ENCODE results near the gene EXOSC7. TPM values are rescaled to one million over a fixed set of nuclear protein-coding genes. Genes with fewer than 3 reads are reported as not detected.

Gene EXOSC7
- polyA plus RNA-seq, 3 donors from 2014 or later = 35.0 to 73.2 (median 52.2) TPM

DNA sequence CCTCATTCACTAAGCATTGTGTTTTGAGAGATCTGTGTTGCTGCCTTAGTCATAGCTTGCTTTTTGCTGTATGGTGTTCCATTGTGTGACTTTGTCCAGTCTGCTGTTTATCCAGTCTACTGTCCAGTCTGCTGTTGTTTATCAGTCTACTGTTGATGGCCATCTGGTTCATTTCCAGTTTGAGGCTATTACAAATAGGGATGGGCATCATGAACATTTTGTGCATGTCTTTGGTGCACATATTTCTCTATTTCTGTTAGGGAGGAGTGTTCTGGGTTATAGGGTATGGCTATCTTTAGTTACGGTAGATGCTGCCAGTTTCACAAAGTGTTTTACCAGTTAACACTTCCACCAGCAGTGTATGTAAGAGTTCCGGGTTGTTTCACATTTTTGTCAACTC is 27.8 kb downstream of the EXOSC7 start:
- H3K9me3 Mint-ChIP-seq = no peaks in the 10 kb centered on the region
- peak overlapping the region in 5 of 6 donors; percentile 0 to 52 (median 30) for H3K27ac Mint-ChIP-seq
- DNase-seq = no peak
- no peak overlapping the region for H3K4me3 Mint-ChIP-seq
- peaks cover 11 to 46% (median 24%) of the 10 kb centered on the region in 3 donors for H3K36me3 Mint-ChIP-seq
- peaks cover 0 to 2% (median 2%) of the 10 kb centered on the region in 3 donors for H3K27me3 Mint-ChIP-seq (ENCODE audit: low read depth in 3 of 3)
- peaks cover 26 to 32% of the 10 kb centered on the region in 2 donors for H3K4me1 Mint-ChIP-seq

DNA sequence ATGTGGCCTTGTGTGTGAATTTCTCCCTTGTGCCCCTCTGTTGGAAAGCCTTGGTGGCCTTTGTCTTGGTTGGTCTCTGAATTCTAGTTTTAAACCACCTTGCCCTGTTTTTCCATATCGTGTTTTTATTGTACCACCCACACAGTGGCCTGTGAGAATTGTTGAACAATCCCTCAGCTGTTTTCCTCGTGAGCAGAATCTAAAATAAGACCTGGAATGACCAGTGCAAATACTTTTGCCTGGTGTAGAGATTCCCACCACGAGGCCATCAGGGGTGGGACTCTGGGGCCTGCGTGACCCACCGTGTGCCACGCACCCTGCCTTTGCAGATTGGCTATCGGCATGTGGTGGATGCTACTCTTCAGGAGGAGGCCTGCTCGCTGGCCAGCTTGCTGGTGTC is 31.0 kb downstream of the EXOSC7 start:
- H3K4me3 Mint-ChIP-seq = peak overlapping the region in 2 of 5 donors; percentile 18 to 30
- DNase-seq = no peak
- peak overlapping the region in 1 of 6 donors; percentile 67 for H3K27ac Mint-ChIP-seq
- H3K4me1 Mint-ChIP-seq = peaks cover 26 to 33% of the 10 kb centered on the region in 2 donors
- peaks cover 0 to 2% (median 2%) of the 10 kb centered on the region in 3 donors for H3K27me3 Mint-ChIP-seq (ENCODE audit: low read depth in 3 of 3)
- peaks cover 22 to 46% (median 28%) of the 10 kb centered on the region in 3 donors for H3K36me3 Mint-ChIP-seq
- H3K9me3 Mint-ChIP-seq = no peaks in the 10 kb centered on the region

DNA sequence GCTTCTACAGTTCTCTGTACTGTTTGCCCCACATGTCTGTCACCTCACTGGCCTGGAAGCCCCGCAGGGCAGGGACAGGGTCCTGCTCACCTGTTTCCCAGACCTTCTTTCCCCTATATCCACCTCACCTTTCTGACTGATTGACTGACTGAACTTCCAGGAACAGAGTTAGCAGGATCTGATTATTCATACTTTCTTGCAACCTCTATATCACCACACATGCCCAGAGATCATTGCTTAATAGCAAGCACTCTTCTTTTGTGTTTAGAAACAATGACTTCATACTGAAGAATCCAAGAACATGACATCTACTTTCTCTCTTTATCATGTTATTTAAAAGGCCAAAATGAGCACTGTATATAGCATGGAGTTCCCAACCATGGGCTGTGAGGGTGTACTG is 32.1 kb downstream of the EXOSC7 start:
- H3K36me3 Mint-ChIP-seq = peaks cover 28 to 52% (median 32%) of the 10 kb centered on the region in 3 donors
- no peaks in the 10 kb centered on the region for H3K9me3 Mint-ChIP-seq
- H3K27me3 Mint-ChIP-seq (ENCODE audit: low read depth in 3 of 3) = peaks cover 0 to 2% (median 2%) of the 10 kb centered on the region in 3 donors
- peaks cover 26 to 31% of the 10 kb centered on the region in 2 donors for H3K4me1 Mint-ChIP-seq
- no peak overlapping the region for H3K4me3 Mint-ChIP-seq
- DNase-seq = no peak
- peak overlapping the region in 1 of 6 donors; percentile 42 for H3K27ac Mint-ChIP-seq

DNA sequence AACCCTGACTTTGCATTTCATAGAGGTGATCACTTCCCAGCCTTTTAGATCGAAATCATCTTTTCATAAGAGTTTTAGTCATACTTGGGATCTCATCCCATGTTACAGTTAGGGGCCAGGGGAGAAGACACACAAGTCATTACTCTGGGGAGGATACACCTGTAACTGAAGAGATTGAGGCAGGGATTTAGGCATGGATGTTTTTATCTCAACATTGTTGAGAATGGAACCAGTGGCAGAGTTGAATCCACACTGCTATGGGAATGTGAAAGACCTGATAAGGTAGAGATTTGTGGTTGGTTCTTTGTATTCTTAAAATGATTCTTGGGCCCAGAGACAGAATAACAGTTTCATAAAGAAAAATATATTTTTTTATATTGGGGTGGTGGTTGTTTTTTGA is 33.8 kb downstream of the EXOSC7 start:
- DNase-seq = no peak
- Mint-ChIP-seq H3K4me1 (peaks cover 17 to 18% of the 10 kb centered on the region in 2 donors), H3K27ac (peak overlapping the region in 1 of 6 donors; percentile 9), H3K4me3 (no peak overlapping the region), H3K9me3 (no peaks in the 10 kb centered on the region), H3K27me3 (ENCODE audit: low read depth in 3 of 3) (peaks cover 0 to 4% (median 2%) of the 10 kb centered on the region in 3 donors), H3K36me3 (peaks cover 29 to 43% (median 34%) of the 10 kb centered on the region in 3 donors)

DNA sequence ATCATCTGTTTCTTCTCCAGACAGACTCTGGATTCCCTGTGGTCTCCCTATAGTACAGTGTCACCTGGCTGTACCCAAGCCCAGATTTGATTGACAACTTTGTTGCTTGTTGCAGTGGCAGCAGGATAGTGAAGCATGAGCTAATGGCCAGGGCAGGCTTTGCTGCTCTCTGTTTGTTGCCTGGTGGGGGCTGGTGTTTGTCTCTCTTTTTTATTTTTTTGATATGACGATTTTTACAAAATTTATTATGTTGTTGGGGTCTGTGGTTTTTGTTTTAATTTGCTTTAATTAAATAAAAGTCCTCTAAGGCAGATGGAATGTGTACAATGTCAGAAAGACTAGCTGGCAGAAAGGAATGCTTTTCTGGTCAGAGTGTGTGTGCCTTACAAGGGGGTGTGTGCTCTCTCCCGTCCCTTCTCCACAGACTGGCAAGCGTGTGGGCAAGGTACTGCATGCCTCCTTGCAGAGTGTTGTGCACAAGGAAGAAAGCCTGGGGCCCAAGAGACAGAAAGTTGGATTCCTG is 34.8 kb downstream of the EXOSC7 start:
- no peak overlapping the region for H3K4me3 Mint-ChIP-seq
- peaks cover 22 to 39% (median 27%) of the 10 kb centered on the region in 3 donors for H3K36me3 Mint-ChIP-seq
- H3K4me1 Mint-ChIP-seq = peaks cover 7 to 8% of the 10 kb centered on the region in 2 donors
- H3K27me3 Mint-ChIP-seq (ENCODE audit: low read depth in 3 of 3) = peaks cover 0 to 4% (median under 1%) of the 10 kb centered on the region in 3 donors
- no peaks in the 10 kb centered on the region for H3K9me3 Mint-ChIP-seq
- no peak for DNase-seq
- no peak overlapping the region for H3K27ac Mint-ChIP-seq

DNA sequence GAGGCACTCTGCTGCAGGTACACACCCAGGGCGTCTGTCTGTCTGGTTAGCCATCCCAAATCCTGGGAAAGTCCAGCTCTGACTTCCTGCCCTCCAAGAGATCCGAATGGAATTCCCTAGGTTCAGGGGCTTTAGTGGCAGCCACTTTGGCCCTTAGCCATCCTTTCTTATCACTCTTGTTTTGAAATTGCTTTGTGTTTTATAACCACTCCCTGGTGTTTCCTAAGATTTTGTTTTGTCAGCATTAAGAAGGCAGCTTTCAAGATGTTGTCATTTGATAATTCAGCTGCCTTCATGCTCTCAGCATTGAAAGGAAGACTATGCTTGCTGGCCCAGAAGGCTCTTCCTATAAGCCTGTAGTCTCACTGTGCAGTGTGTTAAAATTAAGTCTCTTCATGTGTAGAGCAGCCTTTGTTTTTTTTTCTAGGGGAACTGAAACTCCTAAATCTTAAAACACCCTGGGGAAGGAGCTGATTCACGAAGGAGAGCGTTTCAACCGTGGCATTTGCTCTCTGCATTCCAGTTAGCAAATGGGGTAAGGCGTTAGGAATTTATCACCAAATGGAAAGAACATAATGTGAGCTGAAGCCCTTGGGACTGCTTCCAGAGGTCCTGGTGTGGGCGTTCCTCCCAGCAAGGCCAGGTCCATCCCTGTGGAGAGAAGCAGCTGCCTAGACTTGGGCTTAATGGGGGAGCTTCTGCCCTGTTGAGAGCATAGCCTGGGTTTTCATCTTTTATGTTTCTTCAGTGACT is 35.9 kb downstream of the EXOSC7 start:
- DNase-seq = no peak
- Mint-ChIP-seq H3K4me3 (no peak overlapping the region), H3K27me3 (ENCODE audit: low read depth in 3 of 3) (peaks cover 0 to 4% (median 0%) of the 10 kb centered on the region in 3 donors), H3K36me3 (peaks cover 22 to 39% (median 25%) of the 10 kb centered on the region in 3 donors), H3K9me3 (no peaks in the 10 kb centered on the region), H3K27ac (peak overlapping the region in 1 of 6 donors; percentile 10), H3K4me1 (peaks cover 3 to 6% of the 10 kb centered on the region in 2 donors)

DNA sequence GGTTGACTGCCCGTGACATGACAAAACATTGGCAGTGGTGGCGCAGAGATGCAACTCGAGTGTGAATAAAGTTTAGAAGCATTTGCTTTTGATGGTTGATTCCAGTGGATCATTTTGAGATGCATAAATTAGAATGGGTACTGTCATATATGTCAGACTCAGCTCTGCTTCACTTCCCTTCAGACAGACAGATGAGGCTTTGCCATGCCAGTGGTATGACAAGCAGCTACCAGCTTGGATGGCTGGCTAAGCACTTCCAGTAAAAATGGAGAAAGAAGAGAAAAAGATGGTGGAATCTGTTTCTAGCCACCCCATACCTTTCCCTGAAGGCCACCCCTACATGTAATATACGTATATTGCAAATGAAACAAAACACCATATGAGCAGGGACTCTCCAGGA is 36.5 kb downstream of the EXOSC7 start:
- no peaks in the 10 kb centered on the region for H3K9me3 Mint-ChIP-seq
- H3K27ac Mint-ChIP-seq = no peak overlapping the region
- H3K27me3 Mint-ChIP-seq (ENCODE audit: low read depth in 3 of 3) = peaks cover 0 to 2% (median 0%) of the 10 kb centered on the region in 3 donors
- no peak for DNase-seq
- H3K36me3 Mint-ChIP-seq = peaks cover 22 to 39% (median 23%) of the 10 kb centered on the region in 3 donors
- peaks cover 0 to 3% of the 10 kb centered on the region in 2 donors for H3K4me1 Mint-ChIP-seq
- no peak overlapping the region for H3K4me3 Mint-ChIP-seq

DNA sequence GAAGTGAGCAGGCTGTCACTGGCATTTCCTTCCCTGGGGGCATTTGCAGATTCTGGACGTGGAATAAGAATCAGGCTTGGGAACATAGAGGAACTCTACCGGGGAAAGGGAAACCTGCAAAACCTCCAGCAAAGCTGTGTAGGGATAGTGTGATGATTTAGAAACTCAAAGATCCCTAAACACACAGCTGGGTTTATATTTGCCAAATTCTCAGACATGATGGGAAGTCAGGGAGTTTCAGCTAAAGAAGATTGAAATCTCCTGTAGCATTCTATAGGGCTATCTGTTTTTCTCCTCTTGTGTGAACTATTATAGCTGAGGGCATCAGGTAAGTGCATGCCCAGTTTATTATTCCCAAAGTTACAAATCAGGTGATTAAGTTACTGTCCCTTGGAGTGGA is 40.9 kb downstream of the EXOSC7 start:
- Mint-ChIP-seq H3K9me3 (no peaks in the 10 kb centered on the region), H3K36me3 (peaks cover 6 to 25% (median 8%) of the 10 kb centered on the region in 3 donors), H3K4me3 (no peak overlapping the region), H3K27me3 (ENCODE audit: low read depth in 3 of 3) (peaks cover 0 to 2% (median 0%) of the 10 kb centered on the region in 3 donors), H3K4me1 (peaks cover 3 to 24% of the 10 kb centered on the region in 2 donors), H3K27ac (no peak overlapping the region)
- no peak for DNase-seq

DNA sequence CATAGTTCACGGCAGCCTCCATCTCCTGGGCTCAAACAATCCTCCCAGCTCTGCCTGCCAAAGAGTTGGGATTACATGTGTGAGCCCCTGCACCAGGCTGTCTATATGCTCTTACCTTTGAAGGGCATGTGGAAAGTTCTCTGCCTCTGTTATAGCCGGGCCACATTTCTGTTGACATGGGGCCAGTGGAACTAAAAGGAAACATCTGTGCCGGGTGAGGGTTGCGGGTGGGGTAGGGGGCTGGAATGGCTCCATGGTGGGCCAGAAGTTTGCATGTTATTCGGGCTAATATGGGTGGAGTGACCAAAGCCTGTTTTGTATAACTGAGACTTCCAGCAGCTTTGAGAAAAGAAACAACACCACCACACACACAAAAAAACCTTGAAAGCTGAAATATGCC is 41.8 kb downstream of the EXOSC7 start:
- H3K4me1 Mint-ChIP-seq = peaks cover 3 to 24% of the 10 kb centered on the region in 2 donors
- H3K27ac Mint-ChIP-seq = peak overlapping the region in 2 of 6 donors; percentile 1 to 22
- DNase-seq = no peak
- peaks cover 0 to 2% (median 0%) of the 10 kb centered on the region in 3 donors for H3K27me3 Mint-ChIP-seq (ENCODE audit: low read depth in 3 of 3)
- H3K36me3 Mint-ChIP-seq = peaks cover 3 to 19% (median 5%) of the 10 kb centered on the region in 3 donors
- no peaks in the 10 kb centered on the region for H3K9me3 Mint-ChIP-seq
- no peak overlapping the region for H3K4me3 Mint-ChIP-seq

DNA sequence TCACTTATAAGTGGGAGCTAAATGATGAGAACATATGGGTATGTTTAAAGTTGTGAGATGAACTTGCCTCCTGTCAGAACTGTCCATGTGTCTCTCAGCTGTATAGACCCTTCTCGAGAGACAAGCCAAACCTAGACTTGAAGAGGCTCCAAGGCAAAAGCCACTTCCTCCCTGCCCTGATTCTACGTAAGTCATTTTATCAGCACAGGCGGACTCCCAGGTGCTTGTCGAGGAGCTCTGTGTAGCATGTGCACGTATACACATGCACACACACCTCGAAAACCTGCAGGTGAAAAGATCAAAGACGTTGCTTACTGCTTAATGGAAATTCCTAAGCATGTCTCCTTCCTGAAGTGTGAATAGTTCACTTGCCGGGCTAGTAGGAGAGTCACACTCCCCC is 44.5 kb downstream of the EXOSC7 start:
- Mint-ChIP-seq H3K4me1 (peaks cover 8 to 24% of the 10 kb centered on the region in 2 donors), H3K27me3 (ENCODE audit: low read depth in 3 of 3) (peaks cover 0 to 4% (median 4%) of the 10 kb centered on the region in 3 donors), H3K9me3 (no peaks in the 10 kb centered on the region), H3K27ac (no peak overlapping the region), H3K36me3 (peaks cover 0 to 6% (median 0%) of the 10 kb centered on the region in 3 donors), H3K4me3 (no peak overlapping the region)
- DNase-seq = no peak

DNA sequence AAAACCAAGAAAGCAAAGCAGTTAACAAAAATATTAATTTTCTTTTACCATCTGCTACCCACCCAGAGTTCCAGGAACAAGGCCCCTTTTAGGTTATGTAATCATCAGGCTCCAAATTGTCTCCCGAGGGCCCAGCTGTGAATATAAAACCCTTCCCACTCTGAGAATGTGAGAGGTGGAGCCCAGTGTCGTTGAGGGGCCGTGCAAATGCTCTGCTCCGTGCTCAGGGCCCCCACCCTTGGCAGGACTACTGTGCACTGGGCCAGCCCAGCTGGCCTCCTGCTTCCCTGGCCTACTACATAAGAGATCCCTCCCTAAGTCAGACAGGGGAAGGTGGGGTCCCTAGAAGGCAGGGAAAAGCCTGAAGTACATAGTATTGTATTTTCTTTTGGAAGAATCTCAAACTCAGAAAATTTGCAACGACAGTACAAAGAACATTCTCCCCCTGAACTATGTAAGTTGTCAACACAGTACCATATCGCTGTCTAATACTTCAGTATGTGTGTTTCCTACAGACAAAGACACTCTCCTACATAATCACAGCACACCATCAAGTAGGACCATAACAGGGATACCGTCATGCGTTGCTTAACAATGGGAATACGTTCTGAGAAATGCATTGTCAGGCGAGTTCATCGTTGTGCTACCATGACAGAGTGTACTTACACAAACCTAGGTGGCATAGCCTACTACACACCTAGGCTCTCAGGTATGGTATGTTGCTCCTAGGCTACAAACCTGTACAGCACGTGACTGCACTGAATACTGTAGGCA is 45.7 kb downstream of the EXOSC7 start:
- DNase-seq = no peak
- H3K27ac Mint-ChIP-seq = no peak overlapping the region
- peaks cover 0 to 5% (median 4%) of the 10 kb centered on the region in 3 donors for H3K27me3 Mint-ChIP-seq (ENCODE audit: low read depth in 3 of 3)
- no peak overlapping the region for H3K4me3 Mint-ChIP-seq
- H3K9me3 Mint-ChIP-seq = no peaks in the 10 kb centered on the region
- H3K36me3 Mint-ChIP-seq = peaks cover 0 to 6% (median 0%) of the 10 kb centered on the region in 3 donors
- peaks cover 13 to 32% of the 10 kb centered on the region in 2 donors for H3K4me1 Mint-ChIP-seq

DNA sequence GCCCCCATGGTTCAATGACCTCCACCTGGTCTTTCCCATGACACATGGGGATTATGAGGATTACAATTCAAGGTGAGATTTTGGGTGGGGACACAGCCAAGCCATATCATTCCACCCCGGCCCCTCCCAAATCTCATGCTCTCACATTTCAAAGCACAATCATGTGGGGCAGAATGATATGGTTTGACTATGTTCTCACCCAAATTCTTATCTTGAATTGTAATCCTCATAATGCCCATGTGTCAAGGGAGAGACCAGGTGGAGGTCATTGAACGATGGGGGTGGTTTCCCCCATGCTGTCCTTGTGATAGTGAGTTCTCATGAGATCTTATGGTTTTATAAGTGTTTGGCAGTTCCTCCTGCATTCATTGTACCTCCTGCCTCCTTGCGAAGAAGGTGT is 47.6 kb downstream of the EXOSC7 start:
- no peaks in the 10 kb centered on the region for H3K9me3 Mint-ChIP-seq
- H3K36me3 Mint-ChIP-seq = no peaks in the 10 kb centered on the region
- H3K4me3 Mint-ChIP-seq = no peak overlapping the region
- H3K4me1 Mint-ChIP-seq = peaks cover 13 to 25% of the 10 kb centered on the region in 2 donors
- no peak for DNase-seq
- H3K27ac Mint-ChIP-seq = no peak overlapping the region
- H3K27me3 Mint-ChIP-seq (ENCODE audit: low read depth in 3 of 3) = peaks cover 0 to 5% (median 4%) of the 10 kb centered on the region in 3 donors

DNA sequence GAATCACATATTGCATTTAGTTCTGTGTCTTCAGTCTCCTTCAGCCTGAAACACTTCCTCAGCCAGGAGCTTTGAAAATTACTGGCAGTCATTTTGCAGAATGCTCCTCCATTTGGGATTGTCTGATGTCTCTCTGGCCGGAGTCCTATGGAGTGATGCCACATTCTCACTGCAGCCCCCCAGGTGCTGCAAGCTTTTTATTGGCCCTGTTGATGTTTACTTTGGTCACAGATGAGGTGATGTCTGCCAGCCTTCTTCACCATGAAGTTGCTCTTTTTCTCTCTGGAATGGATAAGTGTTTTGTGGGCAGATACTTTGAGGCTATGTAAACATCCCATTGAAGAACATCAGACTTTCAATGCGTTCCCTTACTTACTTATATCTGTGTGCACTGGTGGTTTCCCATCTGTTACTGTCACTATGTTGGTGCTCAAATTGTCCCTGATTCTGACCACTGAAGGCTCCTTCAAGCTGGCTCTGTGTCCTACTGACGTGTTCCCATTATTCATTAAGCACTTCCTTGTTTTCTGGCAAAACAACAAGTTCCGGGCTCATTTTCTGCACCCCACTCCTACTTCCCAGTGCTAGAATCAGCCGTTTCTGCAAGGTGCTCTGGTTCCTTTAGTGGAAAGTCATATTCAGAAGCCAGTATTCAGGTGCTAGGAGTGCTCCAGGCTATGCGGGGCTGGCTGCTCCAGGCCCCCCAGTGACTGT is 48.7 kb downstream of the EXOSC7 start:
- Mint-ChIP-seq H3K4me1 (peaks cover 13 to 23% of the 10 kb centered on the region in 2 donors), H3K4me3 (no peak overlapping the region), H3K27me3 (ENCODE audit: low read depth in 3 of 3) (peaks cover 0 to 7% (median 7%) of the 10 kb centered on the region in 3 donors), H3K9me3 (no peaks in the 10 kb centered on the region), H3K27ac (no peak overlapping the region), H3K36me3 (no peaks in the 10 kb centered on the region)
- no peak for DNase-seq
